ENCODE data around the gene KLHL7. TPM values are rescaled to one million over a fixed set of nuclear protein-coding genes. Genes with fewer than 3 reads are reported as not detected.

The KLHL7 gene
- total and polyA plus RNA-seq, 2 donors (not counting 3 experiments of a cell fraction or from before 2014, with no cell fraction given), result 21.3 to 32.1 TPM

DNA sequence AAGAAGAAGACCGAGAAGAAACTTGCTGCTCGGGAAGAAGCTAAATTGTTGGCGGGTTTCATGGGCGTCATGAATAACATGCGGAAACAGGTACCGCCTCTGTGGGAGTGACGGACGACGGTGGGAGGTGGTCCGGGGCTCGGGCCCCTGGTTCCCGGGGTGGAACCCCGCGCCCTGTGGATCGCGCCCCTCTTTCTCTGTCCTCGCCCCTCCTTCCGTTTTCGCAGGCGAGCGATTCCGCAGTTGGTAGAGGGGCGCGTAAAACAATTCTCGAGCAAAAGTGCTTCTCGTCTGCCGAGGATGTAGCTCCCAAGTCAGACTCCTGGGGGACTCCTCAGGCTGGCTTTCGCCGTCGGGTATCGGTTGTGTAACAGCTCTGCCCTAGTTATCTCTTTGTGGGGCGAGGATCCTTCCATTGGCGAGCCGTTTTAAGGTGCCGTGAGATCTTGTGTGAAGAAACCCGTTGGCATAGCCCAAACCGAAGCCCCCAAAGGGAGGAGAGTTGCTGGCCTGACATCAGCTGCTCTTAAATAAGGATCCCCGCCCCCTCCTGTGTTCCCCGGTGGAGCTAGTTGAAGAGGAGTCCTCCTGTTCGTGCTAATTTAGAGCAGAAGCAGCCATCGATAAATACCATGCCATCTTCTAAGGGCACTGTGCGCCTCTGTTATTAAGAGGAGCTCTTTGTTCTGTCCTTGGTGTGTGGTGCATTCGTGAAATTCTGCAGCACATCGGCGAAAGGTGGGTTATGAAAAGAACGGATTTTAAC, 655 bp downstream of the KLHL7 start:
- Histone ChIP-seq H3K4me3 (replicated peaks in 1 of 3; ENCODE audit: insufficient read depth in 1 of 3, low read depth in 1 of 3, low read length in 3 of 3) (peak overlapping the region; percentile 89 to 99 (median 96)), H3K27ac (ENCODE audit: insufficient read depth, low read depth, low read length) (peak overlapping the region; percentile 78), H3K9ac (replicated peaks; ENCODE audit: extremely low read depth, insufficient read depth, low read length) (peak overlapping the region; percentile 94), H3K9me1 (replicated peaks; ENCODE audit: control insufficient read depth, extremely low read depth, insufficient read depth, low read length) (no peaks in the 10 kb centered on the region), H3K4me1 (ENCODE audit: control insufficient read depth, extremely low read depth, insufficient read depth, low read length) (peaks cover 17% of the 10 kb centered on the region), H3K27me3 (ENCODE audit: control insufficient read depth in 2 of 2, insufficient read depth in 2 of 2, low read length in 2 of 2) (no peaks in the 10 kb centered on the region), H3K79me2 (ENCODE audit: control insufficient read depth, insufficient read depth, low read length) (peaks cover 41% of the 10 kb centered on the region), H2AFZ (ENCODE audit: low read depth, low read length) (peak overlapping the region; percentile 100), H3K9me3 (replicated peaks; ENCODE audit: control insufficient read depth, insufficient read depth, low read length) (no peaks in the 10 kb centered on the region), H4K20me1 (replicated peaks; ENCODE audit: control insufficient read depth, extremely low read depth, insufficient read depth, low read length) (peaks cover 2% of the 10 kb centered on the region), H3K36me3 (ENCODE audit: control insufficient read depth in 2 of 2, extremely low read depth in 1 of 2, insufficient read depth in 2 of 2, low read length in 2 of 2) (no peaks in the 10 kb centered on the region), H3K4me2 (ENCODE audit: insufficient read depth, low read length) (peak overlapping the region; percentile 99)
- intact Hi-C loops (cut with micrococcal nuclease), result loop anchor here (5.0 kb wide), 1 partner anchor 94 kb away; the partner anchor contains the start of gene HYCC1
- FAIRE-seq (peak; percentile 4), DNase-seq (ENCODE audit: low read depth, low spot score) (peak; percentile 71)
- TSS peak; percentile 29 for BruUV-seq (replicated peaks)
- TF ChIP-seq MYC (IDR thresholded peaks at IDR 0.05; ENCODE audit: low read depth, low read length) (no peak), EZH2 (IDR thresholded peaks at IDR 0.05; ENCODE audit: borderline replicate concordance, low read depth, low read length, severe bottlenecking) (no peak)
- TF ChIP-seq, protein P1, sequence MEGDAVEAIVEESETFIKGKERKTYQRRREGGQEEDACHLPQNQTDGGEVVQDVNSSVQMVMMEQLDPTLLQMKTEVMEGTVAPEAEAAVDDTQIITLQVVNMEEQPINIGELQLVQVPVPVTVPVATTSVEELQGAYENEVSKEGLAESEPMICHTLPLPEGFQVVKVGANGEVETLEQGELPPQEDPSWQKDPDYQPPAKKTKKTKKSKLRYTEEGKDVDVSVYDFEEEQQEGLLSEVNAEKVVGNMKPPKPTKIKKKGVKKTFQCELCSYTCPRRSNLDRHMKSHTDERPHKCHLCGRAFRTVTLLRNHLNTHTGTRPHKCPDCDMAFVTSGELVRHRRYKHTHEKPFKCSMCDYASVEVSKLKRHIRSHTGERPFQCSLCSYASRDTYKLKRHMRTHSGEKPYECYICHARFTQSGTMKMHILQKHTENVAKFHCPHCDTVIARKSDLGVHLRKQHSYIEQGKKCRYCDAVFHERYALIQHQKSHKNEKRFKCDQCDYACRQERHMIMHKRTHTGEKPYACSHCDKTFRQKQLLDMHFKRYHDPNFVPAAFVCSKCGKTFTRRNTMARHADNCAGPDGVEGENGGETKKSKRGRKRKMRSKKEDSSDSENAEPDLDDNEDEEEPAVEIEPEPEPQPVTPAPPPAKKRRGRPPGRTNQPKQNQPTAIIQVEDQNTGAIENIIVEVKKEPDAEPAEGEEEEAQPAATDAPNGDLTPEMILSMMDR (IDR thresholded peaks at IDR 0.05; ENCODE audit: extremely low read depth in 1 of 2, insufficient read depth in 1 of 2, low read depth in 1 of 2, low read length in 2 of 2), result peak in 1 of 2 donors; percentile 2
- TF ChIP-seq, protein P2, sequence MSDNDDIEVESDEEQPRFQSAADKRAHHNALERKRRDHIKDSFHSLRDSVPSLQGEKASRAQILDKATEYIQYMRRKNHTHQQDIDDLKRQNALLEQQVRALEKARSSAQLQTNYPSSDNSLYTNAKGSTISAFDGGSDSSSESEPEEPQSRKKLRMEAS (IDR thresholded peaks at IDR 0.05; ENCODE audit: insufficient read depth, insufficient read length), result no peak
- ChIA-PET CTCF (interaction anchor here (1.0 to 2.2 kb wide), 12 partner anchors 9 to 546 kb away, joined by 3 to 26 read pairs (median 4); no protein-coding TSS in a partner anchor), POLR2A (interaction anchor here (1.1 kb wide), 1 partner anchor 20 kb away, joined by 3 read pairs; no protein-coding TSS in a partner anchor)
- dilution Hi-C loops (cut with MboI; ENCODE audit: extremely low pct_ligation_motif_present, low sequenced_read_pairs), result no loop called here
